ENCODE data around the gene CD28. TPM values are rescaled to one million over a fixed set of nuclear protein-coding genes. Genes with fewer than 3 reads are reported as not detected.

CD28 gene
- total and polyA plus RNA-seq, 2 experiments from 2014 or later: not detected

DNA sequence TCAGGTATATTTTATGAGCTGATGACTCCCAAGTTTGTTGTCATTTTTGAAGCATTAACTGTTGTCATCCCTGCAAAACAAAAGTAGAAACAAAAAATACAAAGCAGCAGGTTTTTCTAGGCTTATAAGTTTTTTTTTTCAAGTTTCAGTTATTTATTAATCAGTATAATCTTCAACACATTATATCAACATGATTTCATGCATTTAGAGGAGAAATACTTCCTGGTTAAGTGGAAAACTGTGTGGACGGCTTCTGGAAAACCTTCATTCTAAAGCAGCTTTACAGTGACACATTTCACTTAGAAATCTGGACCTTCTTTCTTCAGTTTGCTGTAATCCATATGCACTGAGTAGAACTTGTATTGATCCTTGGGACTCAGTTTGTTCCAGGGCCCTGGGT lies 34.6 kb upstream of the CD28 start:
- Histone ChIP-seq H3K27me3 (no peaks in the 10 kb centered on the region), H3K4me3 (no peak overlapping the region), H3K4me1 (ENCODE audit: low read depth) (no peaks in the 10 kb centered on the region), H3K9me3 (ENCODE audit: low read depth) (no peaks in the 10 kb centered on the region), H3K27ac (no peak overlapping the region), H3K36me3 (no peaks in the 10 kb centered on the region)
- TF ChIP-seq, protein P1, sequence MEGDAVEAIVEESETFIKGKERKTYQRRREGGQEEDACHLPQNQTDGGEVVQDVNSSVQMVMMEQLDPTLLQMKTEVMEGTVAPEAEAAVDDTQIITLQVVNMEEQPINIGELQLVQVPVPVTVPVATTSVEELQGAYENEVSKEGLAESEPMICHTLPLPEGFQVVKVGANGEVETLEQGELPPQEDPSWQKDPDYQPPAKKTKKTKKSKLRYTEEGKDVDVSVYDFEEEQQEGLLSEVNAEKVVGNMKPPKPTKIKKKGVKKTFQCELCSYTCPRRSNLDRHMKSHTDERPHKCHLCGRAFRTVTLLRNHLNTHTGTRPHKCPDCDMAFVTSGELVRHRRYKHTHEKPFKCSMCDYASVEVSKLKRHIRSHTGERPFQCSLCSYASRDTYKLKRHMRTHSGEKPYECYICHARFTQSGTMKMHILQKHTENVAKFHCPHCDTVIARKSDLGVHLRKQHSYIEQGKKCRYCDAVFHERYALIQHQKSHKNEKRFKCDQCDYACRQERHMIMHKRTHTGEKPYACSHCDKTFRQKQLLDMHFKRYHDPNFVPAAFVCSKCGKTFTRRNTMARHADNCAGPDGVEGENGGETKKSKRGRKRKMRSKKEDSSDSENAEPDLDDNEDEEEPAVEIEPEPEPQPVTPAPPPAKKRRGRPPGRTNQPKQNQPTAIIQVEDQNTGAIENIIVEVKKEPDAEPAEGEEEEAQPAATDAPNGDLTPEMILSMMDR (IDR thresholded peaks at IDR 0.05; ENCODE audit: low read depth, low read length): no peak
- DNase-seq (ENCODE audit: low read depth in 1 of 2, low spot score in 1 of 2): no peak

DNA sequence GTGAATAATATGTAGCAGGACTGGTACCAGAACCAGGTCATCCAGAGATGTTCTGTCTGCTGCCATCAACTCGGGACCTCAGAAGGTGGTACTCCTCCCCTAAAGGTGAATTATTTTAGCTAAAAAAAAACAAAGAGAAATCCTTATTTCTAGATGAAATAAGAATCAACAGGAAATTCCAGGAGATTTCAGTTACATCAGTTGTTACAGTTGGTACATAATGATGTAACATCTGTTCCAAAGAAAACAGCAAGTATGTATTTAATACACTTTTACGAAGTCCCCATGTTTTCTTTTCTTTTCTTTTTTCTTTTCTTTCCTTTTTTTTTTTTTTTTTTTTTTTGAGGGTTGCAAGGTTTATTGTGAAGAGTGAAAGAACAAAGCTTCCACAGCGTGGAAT lies 33.6 kb upstream of the CD28 start:
- H3K27me3 ChIP-seq: no peaks in the 10 kb centered on the region
- no peak overlapping the region for H3K4me3 ChIP-seq
- H3K27ac ChIP-seq: no peak overlapping the region
- H3K9me3 ChIP-seq (ENCODE audit: low read depth): no peaks in the 10 kb centered on the region
- no peaks in the 10 kb centered on the region for H3K36me3 ChIP-seq
- no peaks in the 10 kb centered on the region for H3K4me1 ChIP-seq (ENCODE audit: low read depth)
- peak in 1 of 2 donors; percentile 52 for DNase-seq (ENCODE audit: low read depth in 1 of 2, low spot score in 1 of 2)
- TF ChIP-seq, protein P1 (IDR thresholded peaks at IDR 0.05; ENCODE audit: low read depth, low read length): no peak

DNA sequence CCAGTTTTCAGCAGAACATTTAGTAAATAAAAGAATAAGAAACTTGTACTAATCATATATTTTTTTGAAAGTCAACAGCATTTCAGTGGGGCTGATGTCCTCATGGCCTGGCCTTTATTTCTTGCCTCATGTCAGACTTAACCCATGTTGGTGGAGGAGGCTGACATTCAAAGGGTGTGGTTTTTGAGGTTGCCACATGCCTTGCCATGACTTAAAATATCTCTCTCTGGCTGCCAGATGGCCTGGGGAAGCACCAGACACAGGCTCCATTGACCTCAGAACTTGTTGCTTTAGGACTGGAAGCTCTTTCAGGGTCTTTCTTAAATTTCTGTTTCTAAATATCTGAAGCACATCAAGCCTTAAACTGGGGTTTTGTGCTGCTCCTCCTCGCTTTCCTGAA lies 32.5 kb upstream of the CD28 start:
- Histone ChIP-seq H3K9me3 (ENCODE audit: low read depth) (no peaks in the 10 kb centered on the region), H3K4me3 (no peak overlapping the region), H3K36me3 (no peaks in the 10 kb centered on the region), H3K27me3 (no peaks in the 10 kb centered on the region), H3K27ac (no peak overlapping the region), H3K4me1 (ENCODE audit: low read depth) (no peaks in the 10 kb centered on the region)
- peak in 1 of 2 donors; percentile 47 for DNase-seq (ENCODE audit: low read depth in 1 of 2, low spot score in 1 of 2)
- TF ChIP-seq, protein P1 (IDR thresholded peaks at IDR 0.05; ENCODE audit: low read depth, low read length): no peak

DNA sequence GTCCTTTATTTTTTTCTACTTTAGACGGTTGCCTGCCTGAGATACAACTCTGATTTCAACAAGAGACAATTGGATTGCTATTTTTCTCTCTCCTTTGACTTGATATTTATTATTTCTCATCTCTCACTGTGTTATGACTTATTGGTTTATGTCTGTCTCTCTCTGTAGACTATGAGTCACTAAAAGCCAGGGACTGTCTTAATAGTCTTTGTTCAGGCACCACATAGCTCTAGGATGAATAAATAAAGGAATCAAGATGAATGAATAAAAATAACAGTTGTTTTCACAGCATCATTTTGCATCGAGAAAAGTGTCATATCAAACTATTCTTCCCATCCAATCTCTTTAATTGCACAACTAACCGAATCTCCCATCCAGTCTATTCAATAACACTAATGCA lies 31.4 kb upstream of the CD28 start:
- DNase-seq (ENCODE audit: low read depth in 1 of 2, low spot score in 1 of 2): no peak

DNA sequence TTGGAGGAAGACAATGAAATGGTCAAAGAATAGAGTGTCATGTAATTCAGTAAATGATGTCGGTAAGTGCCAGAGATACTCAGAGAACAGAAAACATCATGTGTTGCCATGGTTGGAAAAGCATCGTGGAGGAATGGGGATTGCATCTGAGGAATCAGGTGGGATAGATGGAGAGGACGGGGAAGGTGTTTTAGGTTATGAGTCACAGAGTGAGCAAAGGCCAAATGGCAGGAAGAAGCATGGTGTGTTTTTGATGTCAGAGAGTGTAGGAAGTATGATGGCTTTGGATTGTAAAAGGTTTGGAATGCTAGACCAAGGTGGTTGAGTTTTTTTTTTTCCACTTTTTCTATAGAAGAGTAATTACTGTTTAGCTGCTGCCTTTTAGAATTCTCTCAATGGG lies 27.5 kb upstream of the CD28 start:
- H3K9me3 ChIP-seq (ENCODE audit: low read depth): no peaks in the 10 kb centered on the region
- no peaks in the 10 kb centered on the region for H3K36me3 ChIP-seq
- no peaks in the 10 kb centered on the region for H3K27me3 ChIP-seq
- TF ChIP-seq, protein P1 (IDR thresholded peaks at IDR 0.05; ENCODE audit: low read depth, low read length): no peak
- H3K4me3 ChIP-seq: no peak overlapping the region
- no peaks in the 10 kb centered on the region for H3K4me1 ChIP-seq (ENCODE audit: low read depth)
- DNase-seq (ENCODE audit: low read depth in 1 of 2, low spot score in 1 of 2): no peak
- H3K27ac ChIP-seq: no peak overlapping the region

More for the DNA sequence above, 31.4 kb upstream of the CD28 start:
- H3K9me3 ChIP-seq (ENCODE audit: low read depth): no peaks in the 10 kb centered on the region
- no peak overlapping the region for H3K4me3 ChIP-seq
- H3K27me3 ChIP-seq: no peaks in the 10 kb centered on the region
- TF ChIP-seq, protein P1 (IDR thresholded peaks at IDR 0.05; ENCODE audit: low read depth, low read length): no peak
- no peaks in the 10 kb centered on the region for H3K4me1 ChIP-seq (ENCODE audit: low read depth)
- H3K27ac ChIP-seq: no peak overlapping the region
- H3K36me3 ChIP-seq: no peaks in the 10 kb centered on the region

DNA sequence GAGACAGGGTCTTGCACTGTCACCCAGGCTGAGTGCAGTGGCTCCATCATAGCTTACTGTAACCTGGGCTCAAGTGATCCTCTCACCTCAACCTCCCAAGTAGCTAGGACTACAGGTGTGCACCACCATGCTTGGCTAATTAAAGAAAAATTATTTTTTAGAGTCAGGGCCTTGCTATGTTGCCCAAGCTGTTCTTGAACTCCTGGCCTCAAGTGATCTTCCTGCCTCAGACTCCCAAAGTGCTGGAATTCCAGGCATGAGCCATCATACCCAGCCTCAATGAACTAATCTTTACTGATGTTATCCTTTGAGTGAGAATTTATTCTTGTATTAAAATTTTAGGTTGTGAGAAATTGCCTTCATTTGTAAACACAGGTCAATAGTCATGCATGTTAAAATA lies 27.0 kb upstream of the CD28 start:
- Histone ChIP-seq H3K4me1 (ENCODE audit: low read depth) (no peaks in the 10 kb centered on the region), H3K36me3 (no peaks in the 10 kb centered on the region), H3K27ac (no peak overlapping the region), H3K4me3 (no peak overlapping the region), H3K9me3 (ENCODE audit: low read depth) (no peaks in the 10 kb centered on the region), H3K27me3 (no peaks in the 10 kb centered on the region)
- no peak for DNase-seq (ENCODE audit: low read depth in 1 of 2, low spot score in 1 of 2)
- TF ChIP-seq, protein P1 (IDR thresholded peaks at IDR 0.05; ENCODE audit: low read depth, low read length): no peak
